ENCODE measurements around the gene ANK3.

GRCh38 chr10:60425392-60426110 is 35.9 kb upstream of the ANK3 start:
- TF ChIP-seq CTCF (IDR thresholded peaks at IDR 0.05) (no peak), POLR2A (IDR thresholded peaks at IDR 0.05) (no peak)
